HepG2 (cell line): ENCODE data around the gene ZCCHC18. TPM values are rescaled to one million over a fixed set of nuclear protein-coding genes. Genes with fewer than 3 reads are reported as not detected.

Source experiments
- ATAC-seq: fragments of 200-7000 bp; cut with Tn5 transposase; 3 replicates; pipeline ENCODE4 v1.9.1; 2020; ENCODE audit warnings: mild to moderate bottlenecking, moderate library complexity
- BruUV-seq: library from RNA; stranded (reverse); fragments of 400-500 nt; replicated peaks from 2 replicates; lab custom pipeline; 2021; lab: Mats Ljungman, UMichigan
- CTCF ChIA-PET: fragments of 300-600 bp; formaldehyde crosslinking; extraction: SDS; loops from one replicate; lab custom pipeline; 2021; ENCODE audit warnings: low total read pairs, inconsistent platforms, low intra/inter-chr PET ratio; lab: Yijun Ruan, JAX
- POLR2A ChIA-PET: fragments of 350-600 bp; sonication (Branson Sonifier 250); formaldehyde crosslinking; loops from one replicate; lab custom pipeline; 2020; ENCODE audit warnings: antibody characterized with exemption, inconsistent platforms; lab: Yijun Ruan, JAX
- DNase-seq: peaks from one replicate; pipeline ENCODE4 v3.0.0-alpha.2; 2015; ENCODE audit warnings: low spot score
- FAIRE-seq: peaks from 3 replicates; lab custom pipeline; 2011; peaks lifted over from hg19 to GRCh38; lab: Jason Lieb, UNC
- H2AFZ ChIP-seq: one replicate; pipeline ENCODE4 v1.6.1; 2011; ENCODE audit warnings: low read length, inconsistent platforms
- H3K27ac ChIP-seq: fragments of 300-600 bp; 3 replicates; pipeline ENCODE4 v1.8.0; 2011; ENCODE audit warnings: mixed run types, mild to moderate bottlenecking, mixed read lengths, low read length, inconsistent platforms; ENCODE audit not compliant: insufficient read depth; ENCODE audit errors: extremely low read length
- H3K27me3 ChIP-seq, 2 experiments: fragments of 200-600 bp in 1 of 2; 2 replicates in 1 of 2; 3 replicates in 1 of 2; pipeline versions ENCODE4 v1.6.0 to v1.8.0; 2011; ENCODE audit warnings: low read length in 2 of 2, mild to moderate bottlenecking in 2 of 2, moderate library complexity in 2 of 2, inconsistent platforms in 1 of 2; ENCODE audit not compliant: insufficient read depth in 2 of 2, control insufficient read depth in 1 of 2
- H3K36me3 ChIP-seq, 2 experiments: fragments of 200-600 bp in 1 of 2; replicated peaks in 1 of 2; 2 replicates in 1 of 2; 3 replicates in 1 of 2; pipeline versions ENCODE4 v1.5.1 to v1.8.0; 2011; ENCODE audit warnings: low read length in 2 of 2, inconsistent platforms in 1 of 2; ENCODE audit not compliant: insufficient read depth in 2 of 2, control insufficient read depth in 1 of 2
- H3K4me1 ChIP-seq: 2 replicates; pipeline ENCODE4 v1.5.1; 2012; ENCODE audit warnings: low read length, inconsistent platforms; ENCODE audit not compliant: insufficient read depth
- H3K4me2 ChIP-seq: 2 replicates; pipeline ENCODE4 v1.6.0; 2011; ENCODE audit warnings: low read depth, low read length, inconsistent platforms
- H3K4me3 ChIP-seq, 3 experiments: fragments of 200-600 bp in 1 of 3; sonication (generic), shearing (Covaris generic) in 1 of 3; replicated peaks in 1 of 3; 2 replicates each; pipeline ENCODE4 v1.5.1; 2011 to 2016; ENCODE audit warnings: low read length in 3 of 3, inconsistent platforms in 2 of 3, low read depth in 2 of 3, mild to moderate bottlenecking in 2 of 3, control low read depth in 1 of 3, mixed read lengths in 1 of 3; ENCODE audit not compliant: insufficient read depth in 1 of 3
- H3K79me2 ChIP-seq: one replicate; pipeline ENCODE4 v1.6.1; 2011; ENCODE audit warnings: low read length, inconsistent platforms; ENCODE audit not compliant: insufficient read depth
- H3K9ac ChIP-seq: 2 replicates; pipeline ENCODE4 v1.6.0; 2011; ENCODE audit warnings: mild to moderate bottlenecking, low read depth, low read length, inconsistent platforms; ENCODE audit not compliant: insufficient read depth
- H3K9me3 ChIP-seq: 2 replicates; pipeline ENCODE4 v1.5.1; 2012; ENCODE audit warnings: mild to moderate bottlenecking, low read length
- H4K20me1 ChIP-seq: 2 replicates; pipeline ENCODE4 v1.6.0; 2011; ENCODE audit warnings: inconsistent platforms, mild to moderate bottlenecking, low read length, moderate library complexity; ENCODE audit not compliant: insufficient read depth
- EED ChIP-seq: sonication (generic); formaldehyde crosslinking; IDR thresholded peaks from 2 replicates; pipeline ENCODE4 v1.5.0; 2020; ENCODE audit warnings: mild to moderate bottlenecking, missing genetic modification reagents
- MAFF ChIP-seq: IDR thresholded peaks from 2 replicates; pipeline ENCODE4 v1.6.1; 2011; ENCODE audit warnings: low read depth, low read length, improper control_type of control experiment
- MAFK ChIP-seq, 2 experiments: IDR thresholded peaks in 1 of 2; conservative IDR thresholded peaks in 1 of 2; 2 replicates each; pipeline ENCODE4 v1.6.1; 2011; ENCODE audit warnings: improper control_type of control experiment in 2 of 2, low read length in 2 of 2
- TBX2 ChIP-seq: sonication (generic); formaldehyde crosslinking; IDR thresholded peaks from 2 replicates; pipeline ENCODE4 v1.5.0; 2020; ENCODE audit warnings: missing genetic modification reagents, mild to moderate bottlenecking, borderline replicate concordance
- TEF ChIP-seq: sonication (generic); formaldehyde crosslinking; IDR thresholded peaks from 2 replicates; pipeline ENCODE4 v1.5.0; 2020; ENCODE audit warnings: missing genetic modification reagents
- TFAP4 ChIP-seq: sonication (generic); IDR thresholded peaks from 2 replicates; pipeline ENCODE4 v1.6.1; 2016; ENCODE audit warnings: low read depth, borderline replicate concordance
- WGBS: methylation state at CpG from one replicate; pipeline ENCODE4 v1.1.6; 2017; ENCODE audit warnings: low lambda C conversion rate; 5-methylcytosine and 5-hydroxymethylcytosine counted together
- in situ Hi-C: cut with HindIII; loops from 2 replicates; pipeline ENCODE4 v1.10.0; 2017; ENCODE audit warnings: low pct_unique_long_range_greater_than_20kb; ENCODE audit not compliant: extremely low pct_ligation_motif_present
- intact Hi-C: fragments of 100-400 bp; cut with micrococcal nuclease; formaldehyde crosslinking; loops from one replicate; pipeline ENCODE4 v1.10.0; 2022; ENCODE audit not compliant: unreplicated experiment
- polyA plus RNA-seq, 8 experiments: library from polyadenylated mRNA; depleted of rRNA in 3 of 8; stranded (reverse) in 7 of 8; unstranded in 1 of 8; fragments of >200 nt; fragmentation: Illumina TruSeq in 4 of 8; extraction: Trizol in 4 of 8; gene quantifications; 2 replicates each; pipeline versions ENCODE4 v1.2.1 to v1.2.3, GENCODE V29; 2011 to 2016; ENCODE audit warnings: low read depth in 4 of 8, missing spikeins in 1 of 8, mixed read lengths in 1 of 8; ENCODE audit not compliant: insufficient read depth in 1 of 8
- total RNA-seq, 5 experiments: library from RNA; depleted of rRNA; stranded (reverse); fragments of >200 nt; fragmentation: Illumina TruSeq; extraction: Trizol; gene quantifications; 2 replicates each; pipeline ENCODE4 v1.2.3, GENCODE V29; 2016; ENCODE audit warnings: low read depth in 1 of 5

ZCCHC18 gene
- total and polyA plus RNA-seq, 2 of the 13 experiments (the other 11 are each of a cell fraction or from before 2014, with no cell fraction given): 0.18 to 0.33 TPM

GRCh38 chrX:104105330-104106262, 6.7 kb upstream of the ZCCHC18 start:
- in situ Hi-C loops (loop anchor here (25.0 kb wide), 2 partner anchors 268 to 568 kb away; partner anchors contain the start of gene RAB9B), intact Hi-C loops (no loop called here)
- FAIRE-seq: no peak
- Histone ChIP-seq H3K4me3 (no peak overlapping the region), H3K4me1 (no peaks in the 10 kb centered on the region), H4K20me1 (no peaks in the 10 kb centered on the region), H3K4me2 (no peak overlapping the region), H2AFZ (no peak overlapping the region), H3K9ac (no peak overlapping the region), H3K79me2 (no peaks in the 10 kb centered on the region), H3K9me3 (no peaks in the 10 kb centered on the region), H3K36me3 (no peaks in the 10 kb centered on the region), H3K27me3 (no peaks in the 10 kb centered on the region), H3K27ac (no peak overlapping the region)
- no peak for ATAC-seq
- BruUV-seq: no TSS peak
- WGBS: 31% methylated on average over 5 of the region's 11 CpGs
- DNase-seq: no peak
- ChIA-PET POLR2A (no interaction called here), CTCF (no interaction called here)
- TF ChIP-seq TFAP4 (no peak), MAFK (conservative IDR thresholded peaks at IDR 0.05 in 1 of 2, IDR thresholded peaks at IDR 0.05 in 1 of 2; ENCODE audit: low read length in 2 of 2) (peak; percentile 88 to 95), TEF (CRISPR knock-in tag) (no peak), TBX2 (CRISPR knock-in tag) (no peak), MAFF (peak; percentile 96), EED (CRISPR knock-in tag) (no peak)
